IPS-15b (cell line): ENCODE data around the gene CORIN.
"Not testable (repeated sequence)": the region's sequence is repeated elsewhere in the genome, so short reads cannot be mapped to it uniquely, and the experiment has no call there.

Source experiments
- H3K27me3 ChIP-seq: one replicate; pipeline ENCODE4 v1.6.1; 2013; ENCODE audit warnings: low read length; ENCODE audit not compliant: control insufficient read depth, insufficient read depth
- H3K36me3 ChIP-seq: one replicate; pipeline ENCODE4 v1.6.1; 2013; ENCODE audit warnings: low read length; ENCODE audit not compliant: control insufficient read depth, insufficient read depth
- H3K4me1 ChIP-seq: one replicate; pipeline ENCODE4 v1.6.1; 2013; ENCODE audit warnings: mild to moderate bottlenecking, low read length; ENCODE audit not compliant: control insufficient read depth, insufficient read depth
- H3K4me3 ChIP-seq: one replicate; pipeline ENCODE4 v1.5.1; 2013; ENCODE audit warnings: low read depth, low read length
- H3K9ac ChIP-seq: one replicate; pipeline ENCODE4 v1.6.1; 2013; ENCODE audit warnings: low read depth, mild to moderate bottlenecking, low read length
- H3K9me3 ChIP-seq: one replicate; pipeline ENCODE4 v1.6.1; 2013; ENCODE audit warnings: mild to moderate bottlenecking, low read length; ENCODE audit not compliant: control insufficient read depth, insufficient read depth

CORIN gene

GRCh38 chr4:47570816-47571215, 267.1 kb downstream of the CORIN start:
- Histone ChIP-seq H3K9ac (no peak overlapping the region), H3K4me3 (no peak overlapping the region), H3K4me1 (no peaks in the 10 kb centered on the region), H3K27me3 (no peaks in the 10 kb centered on the region), H3K9me3 (no peaks in the 10 kb centered on the region), H3K36me3 (no peaks in the 10 kb centered on the region)

DNA sequence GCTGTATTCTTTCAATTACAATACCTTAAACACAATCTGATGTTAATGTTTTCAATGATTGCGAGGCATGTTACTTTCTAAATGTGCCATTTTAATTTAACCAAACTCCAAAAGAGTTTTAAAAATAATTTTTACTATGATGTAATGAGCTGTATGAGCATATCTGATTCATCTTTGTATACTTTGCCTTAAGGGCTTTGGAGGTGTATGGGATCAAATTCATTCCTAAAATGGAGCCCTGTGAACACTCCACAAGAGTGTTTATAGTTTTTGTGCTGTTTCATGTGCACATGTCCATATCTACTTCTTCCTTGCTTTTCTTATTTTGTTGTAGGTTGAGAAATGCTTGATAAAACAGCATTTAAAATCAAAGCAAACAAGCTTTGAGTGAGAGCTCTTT, 270.4 kb downstream of the CORIN start:
- H3K9ac ChIP-seq: no peak overlapping the region
- no peak overlapping the region for H3K4me3 ChIP-seq
- no peaks in the 10 kb centered on the region for H3K9me3 ChIP-seq
- no peaks in the 10 kb centered on the region for H3K4me1 ChIP-seq
- H3K36me3 ChIP-seq: no peaks in the 10 kb centered on the region
- no peaks in the 10 kb centered on the region for H3K27me3 ChIP-seq

GRCh38 chr4:47566969-47567368, 270.9 kb downstream of the CORIN start:
- H3K27me3 ChIP-seq: no peaks in the 10 kb centered on the region
- no peak overlapping the region for H3K9ac ChIP-seq
- no peak overlapping the region for H3K4me3 ChIP-seq
- no peaks in the 10 kb centered on the region for H3K36me3 ChIP-seq
- no peaks in the 10 kb centered on the region for H3K9me3 ChIP-seq
- H3K4me1 ChIP-seq: no peaks in the 10 kb centered on the region

GRCh38 chr4:47566566-47566965, 271.3 kb downstream of the CORIN start:
- Histone ChIP-seq H3K4me3 (no peak overlapping the region), H3K36me3 (no peaks in the 10 kb centered on the region), H3K4me1 (no peaks in the 10 kb centered on the region), H3K9me3 (no peaks in the 10 kb centered on the region), H3K27me3 (no peaks in the 10 kb centered on the region), H3K9ac (no peak overlapping the region)

DNA sequence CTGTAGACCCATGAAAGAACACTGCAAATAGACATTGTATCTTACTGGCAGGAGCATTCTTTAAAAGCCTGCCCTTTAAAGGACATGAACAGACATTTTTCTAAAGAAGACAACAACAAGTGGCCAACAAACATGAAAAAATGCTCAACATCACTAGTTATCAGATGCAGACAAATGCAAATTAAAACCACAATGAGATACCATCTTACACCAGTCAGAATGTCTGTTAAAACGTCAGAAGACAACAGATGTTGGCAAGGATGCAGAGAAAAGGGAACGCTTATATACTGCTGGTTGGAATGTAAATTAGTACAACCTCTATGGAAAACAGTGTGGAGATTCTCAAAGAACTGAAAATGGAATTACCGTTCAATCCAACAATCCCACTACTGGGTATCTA, 275.6 kb downstream of the CORIN start:
- no peaks in the 10 kb centered on the region for H3K4me1 ChIP-seq
- H3K9ac ChIP-seq: no peak overlapping the region
- H3K4me3 ChIP-seq: no peak overlapping the region
- H3K9me3 ChIP-seq: no peaks in the 10 kb centered on the region
- H3K27me3 ChIP-seq: no peaks in the 10 kb centered on the region
- no peaks in the 10 kb centered on the region for H3K36me3 ChIP-seq

DNA sequence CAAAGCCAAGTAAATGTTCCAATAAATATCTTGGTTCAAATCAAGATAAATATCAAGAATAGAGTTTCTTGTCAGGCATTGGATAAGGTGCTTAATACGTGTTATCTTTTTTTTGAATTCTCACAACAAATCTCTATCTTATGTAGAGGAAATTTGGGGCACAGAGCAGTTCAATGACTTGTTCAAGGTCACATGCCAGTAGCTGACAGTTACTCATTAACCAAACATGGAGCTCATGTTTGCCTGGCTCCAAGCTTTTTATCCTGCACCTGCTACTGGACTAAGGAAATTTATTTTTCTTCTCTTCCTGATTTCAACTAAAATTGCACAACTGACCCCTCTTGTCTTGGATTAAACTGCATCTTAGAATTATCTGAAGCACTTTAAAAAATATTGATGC, 276.5 kb downstream of the CORIN start:
- H3K4me3 ChIP-seq: no peak overlapping the region
- H3K9ac ChIP-seq: no peak overlapping the region
- no peaks in the 10 kb centered on the region for H3K27me3 ChIP-seq
- no peaks in the 10 kb centered on the region for H3K4me1 ChIP-seq
- no peaks in the 10 kb centered on the region for H3K36me3 ChIP-seq
- no peaks in the 10 kb centered on the region for H3K9me3 ChIP-seq

DNA sequence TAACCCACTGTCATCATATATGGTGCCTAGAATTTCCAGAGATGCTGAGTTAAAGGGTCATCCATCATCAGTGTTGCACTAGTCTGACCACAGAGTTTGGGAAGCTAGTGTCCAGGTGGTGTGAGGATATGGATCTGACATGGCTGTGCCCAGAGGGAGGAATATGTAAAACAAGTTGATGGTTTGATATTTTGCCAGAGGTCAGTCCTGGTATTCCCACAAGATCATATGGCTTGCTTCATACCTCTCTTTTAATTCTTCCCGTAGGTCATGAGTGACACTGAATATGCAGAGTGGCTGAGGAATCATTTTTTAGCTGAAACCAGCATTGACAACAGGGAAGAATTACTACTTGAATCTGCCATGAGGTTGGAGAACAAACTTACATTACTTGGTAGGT, 277.2 kb downstream of the CORIN start:
- no peaks in the 10 kb centered on the region for H3K9me3 ChIP-seq
- H3K4me1 ChIP-seq: no peaks in the 10 kb centered on the region
- no peaks in the 10 kb centered on the region for H3K27me3 ChIP-seq
- H3K4me3 ChIP-seq: no peak overlapping the region
- H3K36me3 ChIP-seq: no peaks in the 10 kb centered on the region
- H3K9ac ChIP-seq: no peak overlapping the region

GRCh38 chr4:47557255-47557654, 280.6 kb downstream of the CORIN start:
- no peaks in the 10 kb centered on the region for H3K9me3 ChIP-seq
- no peak overlapping the region for H3K4me3 ChIP-seq
- H3K4me1 ChIP-seq: no peaks in the 10 kb centered on the region
- no peak overlapping the region for H3K9ac ChIP-seq
- no peaks in the 10 kb centered on the region for H3K36me3 ChIP-seq
- no peaks in the 10 kb centered on the region for H3K27me3 ChIP-seq

DNA sequence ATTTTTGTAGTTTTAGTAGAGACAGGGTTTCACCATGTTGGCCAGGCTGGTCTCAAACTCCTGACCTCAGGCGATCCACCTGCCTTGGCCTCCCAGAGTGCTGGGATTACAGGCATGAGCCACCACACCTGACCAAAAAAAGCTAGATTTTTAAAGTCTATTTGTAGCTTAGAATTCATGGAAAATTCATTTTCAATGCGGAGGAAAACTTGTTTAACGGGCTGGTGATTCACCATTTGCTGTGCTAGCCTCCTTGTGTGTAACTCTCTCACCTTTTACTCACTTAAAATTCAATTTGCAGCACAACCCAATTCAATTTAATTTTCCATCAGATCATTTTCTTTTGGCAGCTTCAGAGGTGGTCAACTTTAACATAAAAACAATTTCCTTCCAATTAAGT, 281.9 kb downstream of the CORIN start:
- not testable (repeated sequence) for H3K4me3 ChIP-seq, H3K9ac ChIP-seq, H3K4me1 ChIP-seq, H3K27me3 ChIP-seq, H3K9me3 ChIP-seq, H3K36me3 ChIP-seq

- Histone ChIP-seq H3K27me3 (no peaks in the 10 kb centered on the region), H3K4me1 (no peaks in the 10 kb centered on the region), H3K9me3 (no peaks in the 10 kb centered on the region), H3K9ac (no peak overlapping the region), H3K36me3 (no peaks in the 10 kb centered on the region), H3K4me3 (no peak overlapping the region)
Observed at GRCh38 chr4:47553329-47554125, 284.3 kb downstream of the CORIN start.

DNA sequence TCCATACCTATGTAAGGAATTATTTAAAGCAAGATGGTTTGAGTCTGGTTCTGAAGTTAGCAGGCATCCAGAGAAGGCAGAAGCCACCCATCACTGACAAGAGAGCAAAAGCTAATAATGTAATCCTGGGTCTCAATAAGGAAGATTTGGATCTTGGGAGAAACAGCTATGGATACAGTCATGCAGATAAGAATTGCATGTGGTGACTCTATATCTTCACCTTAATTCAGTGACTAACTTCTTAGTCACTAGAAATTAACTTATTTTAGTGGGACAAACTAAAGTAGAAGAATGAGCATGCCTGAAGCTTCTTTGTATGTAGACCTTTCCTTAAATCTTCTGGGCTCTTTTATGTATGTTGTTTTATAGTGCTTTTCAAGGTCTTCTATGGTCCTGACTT, 286.2 kb downstream of the CORIN start:
- H3K4me1 ChIP-seq: no peaks in the 10 kb centered on the region
- H3K4me3 ChIP-seq: no peak overlapping the region
- H3K27me3 ChIP-seq: no peaks in the 10 kb centered on the region
- H3K9ac ChIP-seq: no peak overlapping the region
- no peaks in the 10 kb centered on the region for H3K36me3 ChIP-seq
- no peaks in the 10 kb centered on the region for H3K9me3 ChIP-seq

- H3K9me3 ChIP-seq: no peaks in the 10 kb centered on the region
- no peak overlapping the region for H3K9ac ChIP-seq
- no peaks in the 10 kb centered on the region for H3K27me3 ChIP-seq
- no peaks in the 10 kb centered on the region for H3K36me3 ChIP-seq
- H3K4me1 ChIP-seq: no peaks in the 10 kb centered on the region
- H3K4me3 ChIP-seq: no peak overlapping the region
Observed at GRCh38 chr4:47550899-47551548, 286.8 kb downstream of the CORIN start.
